K562 (cell line): ENCODE results near the gene ECI1. TPM values are rescaled to one million over a fixed set of nuclear protein-coding genes. Genes with fewer than 3 reads are reported as not detected.

ENCODE experiments used
- BDP1 ChIP-seq: IDR thresholded peaks from 3 replicates; pipeline ENCODE4 v1.6.1; 2011; ENCODE audit not compliant: insufficient read length, insufficient read depth
- CEBPG ChIP-seq, 3 experiments: fragments of 200-800 bp in 1 of 3; sonication (Bioruptor generic) in 1 of 3; sonication (generic) in 1 of 3; formaldehyde crosslinking in 1 of 3; IDR thresholded peaks in 2 of 3; conservative IDR thresholded peaks in 1 of 3; 2 replicates each; pipeline versions ENCODE4 v1.6.1 to v1.8.0; 2016 to 2022; ENCODE audit warnings: missing compliant biosample characterization in 2 of 3, missing genetic modification characterization in 2 of 3, mild to moderate bottlenecking in 1 of 3, missing genetic modification reagents in 1 of 3
- E2F3 ChIP-seq: fragments of 250-450 bp; sonication (Bioruptor Pico); IDR thresholded peaks from 2 replicates; pipeline ENCODE4 v1.4.0; 2020; ENCODE audit warnings: mild to moderate bottlenecking
- HDAC3 ChIP-seq: fragments of 450-650 bp; IDR thresholded peaks from 2 replicates; pipeline ENCODE4 v1.6.1; 2018; ENCODE audit warnings: borderline replicate concordance, mild to moderate bottlenecking, moderate library complexity; ENCODE audit not compliant: partially characterized antibody
- KDM4B ChIP-seq, 2 experiments: fragments of 450-650 bp in 1 of 2; sonication (generic) in 1 of 2; IDR thresholded peaks; 2 replicates each; pipeline ENCODE4 v1.6.1; 2016 to 2017; ENCODE audit warnings: borderline replicate concordance in 2 of 2, antibody characterized with exemption in 1 of 2, low read depth in 1 of 2, mild to moderate bottlenecking in 1 of 2
- KDM5B ChIP-seq: fragments of 200-600 bp; sonication (generic); IDR thresholded peaks from 2 replicates; pipeline ENCODE4 v1.6.1; 2012; ENCODE audit warnings: low read depth, mild to moderate bottlenecking, moderate library complexity, low read length, control low read depth, inconsistent platforms; ENCODE audit not compliant: insufficient replicate concordance
- KHSRP ChIP-seq: fragments of 450-650 bp; IDR thresholded peaks from 2 replicates; pipeline ENCODE4 v1.6.1; 2017
- RFX7 ChIP-seq: fragments of 250-450 bp; sonication (Bioruptor Pico); IDR thresholded peaks from 2 replicates; pipeline ENCODE4 v1.5.1; 2021; ENCODE audit warnings: mild to moderate bottlenecking
- SAFB ChIP-seq: fragments of 200-400 bp; formaldehyde crosslinking; IDR thresholded peaks from 2 replicates; pipeline ENCODE4 v1.6.1; 2017; ENCODE audit warnings: low read depth, low read length, borderline replicate concordance
- SMARCA4 ChIP-seq: fragments of 450-650 bp; IDR thresholded peaks from 2 replicates; pipeline ENCODE4 v1.6.1; 2016
- ZBTB17 ChIP-seq: fragments of 450-650 bp; formaldehyde crosslinking; IDR thresholded peaks from 2 replicates; pipeline ENCODE4 v1.4.0; 2020; ENCODE audit warnings: mild to moderate bottlenecking
- ZBTB5 ChIP-seq: fragments of 450-650 bp; IDR thresholded peaks from 2 replicates; pipeline ENCODE4 v1.6.1; 2017; ENCODE audit warnings: antibody characterized with exemption
- ZFP36 ChIP-seq: fragments of 150-350 bp; IDR thresholded peaks from 2 replicates; pipeline ENCODE4 v1.6.1; 2018; ENCODE audit warnings: low read length, low read depth; ENCODE audit not compliant: partially characterized antibody
- ZNF561 ChIP-seq: fragments of 450-650 bp; formaldehyde crosslinking; conservative IDR thresholded peaks from 2 replicates; pipeline ENCODE4 v1.4.0; 2020; ENCODE audit warnings: mild to moderate bottlenecking, moderate library complexity
- ZNF780A ChIP-seq: fragments of 250-450 bp; sonication (Bioruptor Pico); IDR thresholded peaks from 2 replicates; pipeline ENCODE4 v1.5.0; 2021; ENCODE audit warnings: mild to moderate bottlenecking
- polyA plus RNA-seq, 8 experiments: library from polyadenylated mRNA; depleted of rRNA in 4 of 8; stranded (reverse) in 5 of 8; unstranded in 3 of 8; fragments of >200 nt; fragmentation: Nextera tagmentation in 2 of 8; fragmentation: Illumina TruSeq in 1 of 8; extraction: Ambion mirVana in 2 of 8; extraction: Trizol in 1 of 8; gene quantifications; 2 replicates each; pipeline versions ENCODE4 v1.2.1 to v1.2.3, GENCODE V29; 2011 to 2014; ENCODE audit warnings: inconsistent platforms in 1 of 8, missing spikeins in 1 of 8
- total RNA-seq, 7 experiments: library from RNA; depleted of rRNA in 6 of 7; stranded (reverse); fragments of >200 nt in 6 of 7; fragmentation: Illumina TruSeq in 2 of 7; extraction: Trizol in 2 of 7; gene quantifications; 2 replicates each; pipeline versions ENCODE4 v1.2.1 to v1.2.3, GENCODE V29; 2011 to 2021; ENCODE audit warnings: low replicate concordance in 1 of 7
- TF ChIP-seq, protein P1 (sequence below): IDR thresholded peaks from 2 replicates; pipeline ENCODE4 v1.6.1; 2011; ENCODE audit warnings: borderline replicate concordance, low read depth, mild to moderate bottlenecking, moderate library complexity, low read length; ENCODE audit not compliant: insufficient read depth, poor library complexity, severe bottlenecking
- TF ChIP-seq, protein P2 (sequence below), 2 experiments: fragments of 450-650 bp in 1 of 2; sonication (generic) in 1 of 2; formaldehyde crosslinking in 1 of 2; IDR thresholded peaks in 1 of 2; conservative IDR thresholded peaks in 1 of 2; 2 replicates each; pipeline versions ENCODE4 v1.6.1 to v1.8.1; 2016 to 2023; ENCODE audit warnings: mild to moderate bottlenecking in 2 of 2, moderate library complexity in 2 of 2, inconsistent platforms in 1 of 2, missing genetic modification reagents in 1 of 2
- TF ChIP-seq, protein P3 (sequence below): fragments of 250-450 bp; sonication (Bioruptor Pico); IDR thresholded peaks from 2 replicates; pipeline ENCODE4 v1.8.0; 2021; ENCODE audit warnings: borderline replicate concordance, mild to moderate bottlenecking, moderate library complexity; ENCODE audit not compliant: poor library complexity, severe bottlenecking
- TF ChIP-seq, protein P4 (sequence below): fragments of 250-450 bp; sonication (Bioruptor Pico); IDR thresholded peaks from 2 replicates; pipeline ENCODE4 v1.5.0; 2022; ENCODE audit warnings: mild to moderate bottlenecking

Gene ECI1
- total and polyA plus RNA-seq, 9 of the 15 experiments (the other 6 are each of a cell fraction or from before 2014, with no cell fraction given) = 4.7 to 189 (median 54.0) TPM

- TF ChIP-seq SMARCA4 (0 out of 2 replicates have a peak, but pooled peaks have one; percentile 20), KHSRP (no peak), ZBTB5 (no peak), SAFB (no peak), RFX7 (CRISPR knock-in tag) (no peak), KDM5B (no peak), CEBPG (CRISPR knock-in tag; IDR thresholded peaks at IDR 0.05) (no peak; the same call in 1 of the 2 replicates), CEBPG (tag; conservative IDR thresholded peaks at IDR 0.05 in 1 of 2, IDR thresholded peaks at IDR 0.05 in 1 of 2) (peak; percentile 75 to 76), HDAC3 (no peak), ZNF561 (CRISPR knock-in tag) (no peak), ZFP36 (no peak), ZNF780A (CRISPR knock-in tag) (no peak), BDP1 (no peak), ZBTB17 (CRISPR knock-in tag) (no peak), E2F3 (CRISPR knock-in tag) (no peak), KDM4B (IDR thresholded peaks at IDR 0.05; ENCODE audit: borderline replicate concordance in 2 of 2, low read depth in 1 of 2) (no peak)
- TF ChIP-seq, protein P1, sequence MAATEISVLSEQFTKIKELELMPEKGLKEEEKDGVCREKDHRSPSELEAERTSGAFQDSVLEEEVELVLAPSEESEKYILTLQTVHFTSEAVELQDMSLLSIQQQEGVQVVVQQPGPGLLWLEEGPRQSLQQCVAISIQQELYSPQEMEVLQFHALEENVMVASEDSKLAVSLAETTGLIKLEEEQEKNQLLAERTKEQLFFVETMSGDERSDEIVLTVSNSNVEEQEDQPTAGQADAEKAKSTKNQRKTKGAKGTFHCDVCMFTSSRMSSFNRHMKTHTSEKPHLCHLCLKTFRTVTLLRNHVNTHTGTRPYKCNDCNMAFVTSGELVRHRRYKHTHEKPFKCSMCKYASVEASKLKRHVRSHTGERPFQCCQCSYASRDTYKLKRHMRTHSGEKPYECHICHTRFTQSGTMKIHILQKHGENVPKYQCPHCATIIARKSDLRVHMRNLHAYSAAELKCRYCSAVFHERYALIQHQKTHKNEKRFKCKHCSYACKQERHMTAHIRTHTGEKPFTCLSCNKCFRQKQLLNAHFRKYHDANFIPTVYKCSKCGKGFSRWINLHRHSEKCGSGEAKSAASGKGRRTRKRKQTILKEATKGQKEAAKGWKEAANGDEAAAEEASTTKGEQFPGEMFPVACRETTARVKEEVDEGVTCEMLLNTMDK = no peak
- TF ChIP-seq, protein P2, sequence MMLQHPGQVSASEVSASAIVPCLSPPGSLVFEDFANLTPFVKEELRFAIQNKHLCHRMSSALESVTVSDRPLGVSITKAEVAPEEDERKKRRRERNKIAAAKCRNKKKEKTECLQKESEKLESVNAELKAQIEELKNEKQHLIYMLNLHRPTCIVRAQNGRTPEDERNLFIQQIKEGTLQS (IDR thresholded peaks at IDR 0.05) = peak; percentile 36; the same call in 1 of the 2 replicates
- TF ChIP-seq, protein P2 (CRISPR knock-in tag; conservative IDR thresholded peaks at IDR 0.05) = no peak
- TF ChIP-seq, protein P3, sequence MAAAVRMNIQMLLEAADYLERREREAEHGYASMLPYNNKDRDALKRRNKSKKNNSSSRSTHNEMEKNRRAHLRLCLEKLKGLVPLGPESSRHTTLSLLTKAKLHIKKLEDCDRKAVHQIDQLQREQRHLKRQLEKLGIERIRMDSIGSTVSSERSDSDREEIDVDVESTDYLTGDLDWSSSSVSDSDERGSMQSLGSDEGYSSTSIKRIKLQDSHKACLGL (CRISPR knock-in tag) = no peak
- TF ChIP-seq, protein P4, sequence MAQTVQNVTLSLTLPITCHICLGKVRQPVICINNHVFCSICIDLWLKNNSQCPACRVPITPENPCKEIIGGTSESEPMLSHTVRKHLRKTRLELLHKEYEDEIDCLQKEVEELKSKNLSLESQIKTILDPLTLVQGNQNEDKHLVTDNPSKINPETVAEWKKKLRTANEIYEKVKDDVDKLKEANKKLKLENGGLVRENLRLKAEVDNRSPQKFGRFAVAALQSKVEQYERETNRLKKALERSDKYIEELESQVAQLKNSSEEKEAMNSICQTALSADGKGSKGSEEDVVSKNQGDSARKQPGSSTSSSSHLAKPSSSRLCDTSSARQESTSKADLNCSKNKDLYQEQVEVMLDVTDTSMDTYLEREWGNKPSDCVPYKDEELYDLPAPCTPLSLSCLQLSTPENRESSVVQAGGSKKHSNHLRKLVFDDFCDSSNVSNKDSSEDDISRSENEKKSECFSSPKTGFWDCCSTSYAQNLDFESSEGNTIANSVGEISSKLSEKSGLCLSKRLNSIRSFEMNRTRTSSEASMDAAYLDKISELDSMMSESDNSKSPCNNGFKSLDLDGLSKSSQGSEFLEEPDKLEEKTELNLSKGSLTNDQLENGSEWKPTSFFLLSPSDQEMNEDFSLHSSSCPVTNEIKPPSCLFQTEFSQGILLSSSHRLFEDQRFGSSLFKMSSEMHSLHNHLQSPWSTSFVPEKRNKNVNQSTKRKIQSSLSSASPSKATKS (CRISPR knock-in tag) = no peak
Observed at GRCh38 chr16:2250652-2251295, 613 bp downstream of the ECI1 start (continued).
